ENCODE results near the gene MRPS24.

MRPS24 gene

DNA sequence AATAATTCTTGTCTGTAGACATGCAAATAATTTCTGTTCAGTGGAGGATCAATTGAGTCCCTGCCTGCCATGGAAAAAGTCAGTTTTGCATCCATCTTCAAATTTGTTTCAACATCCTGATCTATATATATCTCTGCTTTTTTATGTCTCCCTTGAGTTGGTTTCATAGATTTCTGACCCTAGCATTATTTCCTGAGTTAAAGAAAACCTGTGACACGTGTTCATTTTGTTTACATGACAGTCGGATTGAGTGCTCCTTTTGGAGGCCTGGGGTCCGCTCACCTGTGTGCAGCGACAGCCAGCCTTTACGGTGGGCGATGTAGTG is 674 bp downstream of the MRPS24 start (continued):
- TF ChIP-seq, protein P1, sequence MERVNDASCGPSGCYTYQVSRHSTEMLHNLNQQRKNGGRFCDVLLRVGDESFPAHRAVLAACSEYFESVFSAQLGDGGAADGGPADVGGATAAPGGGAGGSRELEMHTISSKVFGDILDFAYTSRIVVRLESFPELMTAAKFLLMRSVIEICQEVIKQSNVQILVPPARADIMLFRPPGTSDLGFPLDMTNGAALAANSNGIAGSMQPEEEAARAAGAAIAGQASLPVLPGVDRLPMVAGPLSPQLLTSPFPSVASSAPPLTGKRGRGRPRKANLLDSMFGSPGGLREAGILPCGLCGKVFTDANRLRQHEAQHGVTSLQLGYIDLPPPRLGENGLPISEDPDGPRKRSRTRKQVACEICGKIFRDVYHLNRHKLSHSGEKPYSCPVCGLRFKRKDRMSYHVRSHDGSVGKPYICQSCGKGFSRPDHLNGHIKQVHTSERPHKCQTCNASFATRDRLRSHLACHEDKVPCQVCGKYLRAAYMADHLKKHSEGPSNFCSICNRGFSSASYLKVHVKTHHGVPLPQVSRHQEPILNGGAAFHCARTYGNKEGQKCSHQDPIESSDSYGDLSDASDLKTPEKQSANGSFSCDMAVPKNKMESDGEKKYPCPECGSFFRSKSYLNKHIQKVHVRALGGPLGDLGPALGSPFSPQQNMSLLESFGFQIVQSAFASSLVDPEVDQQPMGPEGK (CRISPR knock-in tag; IDR thresholded peaks at IDR 0.05; ENCODE audit: borderline replicate concordance), result no peak
- TF ChIP-seq, protein P2, sequence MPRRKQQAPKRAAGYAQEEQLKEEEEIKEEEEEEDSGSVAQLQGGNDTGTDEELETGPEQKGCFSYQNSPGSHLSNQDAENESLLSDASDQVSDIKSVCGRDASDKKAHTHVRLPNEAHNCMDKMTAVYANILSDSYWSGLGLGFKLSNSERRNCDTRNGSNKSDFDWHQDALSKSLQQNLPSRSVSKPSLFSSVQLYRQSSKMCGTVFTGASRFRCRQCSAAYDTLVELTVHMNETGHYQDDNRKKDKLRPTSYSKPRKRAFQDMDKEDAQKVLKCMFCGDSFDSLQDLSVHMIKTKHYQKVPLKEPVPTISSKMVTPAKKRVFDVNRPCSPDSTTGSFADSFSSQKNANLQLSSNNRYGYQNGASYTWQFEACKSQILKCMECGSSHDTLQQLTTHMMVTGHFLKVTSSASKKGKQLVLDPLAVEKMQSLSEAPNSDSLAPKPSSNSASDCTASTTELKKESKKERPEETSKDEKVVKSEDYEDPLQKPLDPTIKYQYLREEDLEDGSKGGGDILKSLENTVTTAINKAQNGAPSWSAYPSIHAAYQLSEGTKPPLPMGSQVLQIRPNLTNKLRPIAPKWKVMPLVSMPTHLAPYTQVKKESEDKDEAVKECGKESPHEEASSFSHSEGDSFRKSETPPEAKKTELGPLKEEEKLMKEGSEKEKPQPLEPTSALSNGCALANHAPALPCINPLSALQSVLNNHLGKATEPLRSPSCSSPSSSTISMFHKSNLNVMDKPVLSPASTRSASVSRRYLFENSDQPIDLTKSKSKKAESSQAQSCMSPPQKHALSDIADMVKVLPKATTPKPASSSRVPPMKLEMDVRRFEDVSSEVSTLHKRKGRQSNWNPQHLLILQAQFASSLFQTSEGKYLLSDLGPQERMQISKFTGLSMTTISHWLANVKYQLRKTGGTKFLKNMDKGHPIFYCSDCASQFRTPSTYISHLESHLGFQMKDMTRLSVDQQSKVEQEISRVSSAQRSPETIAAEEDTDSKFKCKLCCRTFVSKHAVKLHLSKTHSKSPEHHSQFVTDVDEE (CRISPR knock-in tag; IDR thresholded peaks at IDR 0.05), result no peak

DNA sequence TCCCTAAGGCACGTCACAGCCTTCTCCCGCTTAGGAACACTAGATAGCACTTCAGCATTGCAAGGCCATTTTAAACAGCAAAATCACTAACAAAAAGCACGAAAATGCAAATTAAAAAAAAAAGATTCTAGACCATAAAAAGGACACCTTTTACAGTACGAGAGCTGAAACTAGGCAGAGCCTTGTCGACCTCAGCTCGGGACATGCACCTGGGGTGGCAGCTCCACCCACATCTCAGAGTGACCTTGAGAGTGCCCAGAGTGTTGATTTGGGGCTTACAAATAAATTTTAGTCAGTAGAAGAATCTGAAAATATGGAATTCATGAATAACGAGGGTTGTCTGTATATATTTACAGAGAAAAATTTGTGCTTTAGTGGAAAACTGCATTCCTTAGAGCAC is 1.1 kb downstream of the MRPS24 start:
- TF ChIP-seq SNAI2 (CRISPR knock-in tag; IDR thresholded peaks at IDR 0.05) (no peak), ZFP30 (CRISPR knock-in tag; IDR thresholded peaks at IDR 0.05) (no peak), ESRRG (CRISPR knock-in tag; IDR thresholded peaks at IDR 0.05) (no peak), GLIS3 (CRISPR knock-in tag; IDR thresholded peaks at IDR 0.05) (no peak), ZNF565 (CRISPR knock-in tag; conservative IDR thresholded peaks at IDR 0.05; ENCODE audit: low read depth) (no peak), ARNTL (CRISPR knock-in tag; IDR thresholded peaks at IDR 0.05; ENCODE audit: borderline replicate concordance, low read depth) (no peak), CSDC2 (CRISPR knock-in tag; IDR thresholded peaks at IDR 0.05) (no peak), ZFP3 (CRISPR knock-in tag; IDR thresholded peaks at IDR 0.05) (no peak), PPARA (CRISPR knock-in tag; IDR thresholded peaks at IDR 0.05; ENCODE audit: borderline replicate concordance) (no peak), TOX (CRISPR knock-in tag; IDR thresholded peaks at IDR 0.05; ENCODE audit: borderline replicate concordance) (no peak), OSR1 (CRISPR knock-in tag; IDR thresholded peaks at IDR 0.05) (no peak), ISL1 (CRISPR knock-in tag; IDR thresholded peaks at IDR 0.05) (no peak), RARB (CRISPR knock-in tag; IDR thresholded peaks at IDR 0.05) (no peak), ZC3H10 (CRISPR knock-in tag; IDR thresholded peaks at IDR 0.05) (no peak)
- TF ChIP-seq, protein P3, sequence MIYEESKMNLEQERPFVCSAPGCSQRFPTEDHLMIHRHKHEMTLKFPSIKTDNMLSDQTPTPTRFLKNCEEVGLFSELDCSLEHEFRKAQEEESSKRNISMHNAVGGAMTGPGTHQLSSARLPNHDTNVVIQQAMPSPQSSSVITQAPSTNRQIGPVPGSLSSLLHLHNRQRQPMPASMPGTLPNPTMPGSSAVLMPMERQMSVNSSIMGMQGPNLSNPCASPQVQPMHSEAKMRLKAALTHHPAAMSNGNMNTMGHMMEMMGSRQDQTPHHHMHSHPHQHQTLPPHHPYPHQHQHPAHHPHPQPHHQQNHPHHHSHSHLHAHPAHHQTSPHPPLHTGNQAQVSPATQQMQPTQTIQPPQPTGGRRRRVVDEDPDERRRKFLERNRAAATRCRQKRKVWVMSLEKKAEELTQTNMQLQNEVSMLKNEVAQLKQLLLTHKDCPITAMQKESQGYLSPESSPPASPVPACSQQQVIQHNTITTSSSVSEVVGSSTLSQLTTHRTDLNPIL (CRISPR knock-in tag; IDR thresholded peaks at IDR 0.05; ENCODE audit: low read depth), result no peak
- TF ChIP-seq, protein P2 (CRISPR knock-in tag; IDR thresholded peaks at IDR 0.05), result no peak
- no peak for ATAC-seq

DNA sequence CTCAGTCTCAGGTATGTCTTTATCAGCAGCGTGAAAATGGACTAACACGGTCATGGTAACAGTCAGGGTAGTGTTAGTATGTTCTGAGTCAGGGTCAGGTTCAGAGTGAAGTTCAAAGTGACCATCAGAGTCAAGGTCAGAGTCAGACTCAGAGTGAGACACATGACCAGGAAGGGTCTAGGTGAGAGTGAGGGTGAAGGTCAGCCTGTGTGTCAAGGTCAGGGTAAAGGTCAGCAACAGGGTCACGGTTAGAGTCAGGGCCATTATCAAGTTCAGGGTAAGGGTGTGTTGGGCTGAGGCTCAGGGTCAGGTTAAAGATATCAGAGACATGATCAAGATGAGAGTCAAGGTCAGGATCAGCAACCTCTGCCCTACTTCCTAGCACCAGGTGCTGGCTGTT is 4.0 kb downstream of the MRPS24 start:
- ATAC-seq, result no peak
- no peak for TF ChIP-seq ZNF70 (CRISPR knock-in tag; IDR thresholded peaks at IDR 0.05)
- no peak for TF ChIP-seq ZC3H10 (CRISPR knock-in tag; IDR thresholded peaks at IDR 0.05)
- TF ChIP-seq, protein P4, sequence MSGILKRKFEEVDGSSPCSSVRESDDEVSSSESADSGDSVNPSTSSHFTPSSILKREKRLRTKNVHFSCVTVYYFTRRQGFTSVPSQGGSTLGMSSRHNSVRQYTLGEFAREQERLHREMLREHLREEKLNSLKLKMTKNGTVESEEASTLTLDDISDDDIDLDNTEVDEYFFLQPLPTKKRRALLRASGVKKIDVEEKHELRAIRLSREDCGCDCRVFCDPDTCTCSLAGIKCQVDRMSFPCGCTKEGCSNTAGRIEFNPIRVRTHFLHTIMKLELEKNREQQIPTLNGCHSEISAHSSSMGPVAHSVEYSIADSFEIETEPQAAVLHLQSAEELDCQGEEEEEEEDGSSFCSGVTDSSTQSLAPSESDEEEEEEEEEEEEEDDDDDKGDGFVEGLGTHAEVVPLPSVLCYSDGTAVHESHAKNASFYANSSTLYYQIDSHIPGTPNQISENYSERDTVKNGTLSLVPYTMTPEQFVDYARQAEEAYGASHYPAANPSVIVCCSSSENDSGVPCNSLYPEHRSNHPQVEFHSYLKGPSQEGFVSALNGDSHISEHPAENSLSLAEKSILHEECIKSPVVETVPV (CRISPR knock-in tag; IDR thresholded peaks at IDR 0.05), result no peak
- TF ChIP-seq ESRRG (CRISPR knock-in tag; IDR thresholded peaks at IDR 0.05), result no peak
- TF ChIP-seq, protein P2 (CRISPR knock-in tag; IDR thresholded peaks at IDR 0.05), result no peak
- TF ChIP-seq TOX (CRISPR knock-in tag; IDR thresholded peaks at IDR 0.05; ENCODE audit: borderline replicate concordance), result no peak
- TF ChIP-seq, protein P3 (CRISPR knock-in tag; IDR thresholded peaks at IDR 0.05; ENCODE audit: low read depth), result no peak
- TF ChIP-seq ISL1 (CRISPR knock-in tag; IDR thresholded peaks at IDR 0.05), result no peak
- no peak for TF ChIP-seq ZNF8 (CRISPR knock-in tag; IDR thresholded peaks at IDR 0.05)
- TF ChIP-seq RARB (CRISPR knock-in tag; IDR thresholded peaks at IDR 0.05), result no peak
- no peak for TF ChIP-seq ZFP3 (CRISPR knock-in tag; IDR thresholded peaks at IDR 0.05)
- no peak for TF ChIP-seq ZNF565 (CRISPR knock-in tag; conservative IDR thresholded peaks at IDR 0.05; ENCODE audit: low read depth)
- no peak for TF ChIP-seq ZFP30 (CRISPR knock-in tag; IDR thresholded peaks at IDR 0.05)
- TF ChIP-seq, protein P5, sequence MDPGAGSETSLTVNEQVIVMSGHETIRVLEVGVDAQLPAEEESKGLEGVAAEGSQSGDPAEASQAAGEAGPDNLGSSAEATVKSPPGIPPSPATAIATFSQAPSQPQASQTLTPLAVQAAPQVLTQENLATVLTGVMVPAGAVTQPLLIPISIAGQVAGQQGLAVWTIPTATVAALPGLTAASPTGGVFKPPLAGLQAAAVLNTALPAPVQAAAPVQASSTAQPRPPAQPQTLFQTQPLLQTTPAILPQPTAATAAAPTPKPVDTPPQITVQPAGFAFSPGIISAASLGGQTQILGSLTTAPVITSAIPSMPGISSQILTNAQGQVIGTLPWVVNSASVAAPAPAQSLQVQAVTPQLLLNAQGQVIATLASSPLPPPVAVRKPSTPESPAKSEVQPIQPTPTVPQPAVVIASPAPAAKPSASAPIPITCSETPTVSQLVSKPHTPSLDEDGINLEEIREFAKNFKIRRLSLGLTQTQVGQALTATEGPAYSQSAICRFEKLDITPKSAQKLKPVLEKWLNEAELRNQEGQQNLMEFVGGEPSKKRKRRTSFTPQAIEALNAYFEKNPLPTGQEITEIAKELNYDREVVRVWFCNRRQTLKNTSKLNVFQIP (CRISPR knock-in tag; IDR thresholded peaks at IDR 0.05; ENCODE audit: borderline replicate concordance, low read depth), result no peak
